GM21367 (cell line): Measurements from ENCODE around the gene WDR55.
"Not testable (repeated sequence)": the region's sequence is repeated elsewhere in the genome, so short reads cannot be mapped to it uniquely, and the experiment has no call there.

Source experiments
- ATAC-seq: cut with Tn5 transposase; IDR thresholded peaks from one replicate; pipeline ENCODE4 v1.9.1; 2021; ENCODE audit not compliant: unreplicated experiment

The WDR55 gene, protein sequence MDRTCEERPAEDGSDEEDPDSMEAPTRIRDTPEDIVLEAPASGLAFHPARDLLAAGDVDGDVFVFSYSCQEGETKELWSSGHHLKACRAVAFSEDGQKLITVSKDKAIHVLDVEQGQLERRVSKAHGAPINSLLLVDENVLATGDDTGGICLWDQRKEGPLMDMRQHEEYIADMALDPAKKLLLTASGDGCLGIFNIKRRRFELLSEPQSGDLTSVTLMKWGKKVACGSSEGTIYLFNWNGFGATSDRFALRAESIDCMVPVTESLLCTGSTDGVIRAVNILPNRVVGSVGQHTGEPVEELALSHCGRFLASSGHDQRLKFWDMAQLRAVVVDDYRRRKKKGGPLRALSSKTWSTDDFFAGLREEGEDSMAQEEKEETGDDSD

DNA sequence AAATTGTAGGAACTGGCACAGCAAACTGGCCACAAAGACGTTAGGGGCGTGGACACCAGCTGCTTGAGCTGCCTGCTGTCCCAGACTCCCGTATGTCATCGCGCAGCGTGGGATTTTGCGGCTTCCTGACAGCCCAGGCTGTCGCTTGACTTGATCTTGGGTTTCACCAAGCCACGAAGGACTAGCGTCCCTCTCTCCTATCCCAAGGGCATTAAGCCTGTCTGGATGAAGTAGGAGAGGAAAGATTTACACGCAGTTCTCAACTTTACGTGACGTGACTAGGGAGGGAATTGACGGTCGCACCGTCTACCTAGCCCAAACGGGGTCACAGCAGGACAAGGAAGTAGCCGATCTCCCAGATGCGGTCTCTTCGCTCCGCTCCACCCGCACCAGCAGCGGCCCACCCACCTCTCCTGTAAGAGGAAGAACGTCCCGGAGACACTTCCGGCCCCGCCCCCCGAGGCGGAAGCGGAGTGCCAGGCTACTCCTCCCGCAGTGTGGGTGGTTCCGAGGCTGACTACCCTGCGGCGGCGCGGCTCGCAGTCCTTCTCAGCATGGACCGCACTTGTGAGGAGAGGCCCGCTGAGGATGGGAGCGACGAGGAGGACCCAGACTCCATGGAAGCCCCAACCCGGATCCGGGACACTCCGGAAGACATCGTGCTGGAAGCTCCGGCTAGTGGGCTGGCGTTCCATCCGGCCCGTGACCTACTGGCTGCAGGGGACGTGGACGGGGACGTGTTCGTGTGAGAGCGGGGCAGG, at the start of gene WDR55:
TSS of gene WDR55 (plus strand) at position 546 of the 761 bp plus-strand sequence. CDS start at position 555, 9 bp downstream.
- peak; percentile 95 for ATAC-seq

DNA sequence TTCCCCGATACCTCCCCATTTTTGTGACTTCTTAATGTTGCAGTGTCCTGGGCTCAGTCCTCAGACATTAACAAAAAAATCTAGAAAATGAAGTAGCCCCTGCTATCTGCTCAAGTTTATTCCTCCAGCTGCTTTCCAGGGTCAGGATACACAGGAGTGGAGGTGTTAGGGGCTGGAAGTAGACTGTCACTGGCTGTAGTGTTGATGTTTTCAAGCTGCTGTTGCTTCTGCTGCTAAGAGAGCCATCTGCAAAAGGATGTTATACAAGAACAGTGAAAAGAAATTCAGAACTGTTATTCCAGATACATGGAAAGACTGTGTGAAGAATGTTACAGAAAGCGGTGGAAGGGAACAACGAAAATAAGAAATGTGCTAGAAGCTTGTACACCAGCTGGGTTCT, 42.4 kb upstream of the WDR55 start:
- no peak for ATAC-seq

DNA sequence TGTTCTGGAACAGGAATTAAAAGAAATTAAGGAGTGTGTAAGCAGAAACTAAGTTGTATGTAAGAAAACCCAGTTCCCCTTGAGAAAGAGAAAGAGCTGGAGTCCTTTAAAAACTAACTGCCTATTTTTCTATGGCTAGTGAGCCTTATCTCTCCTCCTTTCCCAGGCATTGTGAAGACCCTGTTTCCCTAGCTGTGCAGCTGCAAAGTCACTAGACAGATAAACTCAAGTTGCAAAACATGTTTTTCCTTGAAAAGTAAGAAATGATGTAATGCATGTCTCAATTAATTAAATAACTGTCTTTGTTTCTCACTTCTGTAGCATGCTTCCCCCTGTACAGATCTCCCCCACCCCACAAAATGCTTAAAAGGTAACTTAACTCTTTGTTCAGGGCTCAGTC, 41.6 kb upstream of the WDR55 start:
- ATAC-seq = not testable (repeated sequence)

DNA sequence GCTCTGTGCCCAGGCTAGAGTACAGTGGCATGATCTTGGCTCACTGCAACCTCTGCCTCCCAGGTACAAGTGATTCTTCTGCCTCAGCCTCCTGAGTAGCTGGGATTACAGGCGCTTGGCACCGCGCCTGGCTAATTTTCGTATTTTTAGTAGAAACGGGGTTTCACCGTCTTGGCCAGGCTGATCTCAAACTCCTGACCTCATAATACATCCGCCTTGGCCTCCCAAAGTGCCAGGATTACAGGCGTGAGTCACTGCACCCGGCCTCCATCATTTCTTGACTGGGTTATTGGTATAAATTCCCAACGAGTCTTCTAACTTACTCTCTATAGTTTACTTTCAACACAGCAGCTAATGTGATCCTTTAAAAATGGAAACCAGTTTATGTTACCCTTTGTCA, 39.8 kb upstream of the WDR55 start:
- ATAC-seq = not testable (repeated sequence)

DNA sequence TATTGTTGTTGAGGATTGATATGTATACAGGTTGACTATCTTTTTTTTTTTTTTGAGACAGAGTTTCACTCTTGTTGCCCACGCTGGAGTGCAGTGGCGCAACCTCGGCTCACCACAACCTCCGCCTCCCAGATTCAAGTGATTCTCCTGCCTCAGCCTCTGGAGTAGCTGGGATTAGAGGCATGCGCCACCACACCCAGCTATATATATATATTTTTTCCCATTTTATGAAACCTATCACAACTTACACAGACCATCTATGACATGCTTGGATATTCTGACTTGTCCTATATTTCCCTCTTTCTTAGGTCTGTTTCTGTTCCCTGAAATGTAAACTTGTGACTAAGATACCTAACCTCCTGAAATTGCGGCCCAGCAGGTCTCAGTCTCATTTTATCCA, 36.7 kb upstream of the WDR55 start:
- ATAC-seq = no peak

DNA sequence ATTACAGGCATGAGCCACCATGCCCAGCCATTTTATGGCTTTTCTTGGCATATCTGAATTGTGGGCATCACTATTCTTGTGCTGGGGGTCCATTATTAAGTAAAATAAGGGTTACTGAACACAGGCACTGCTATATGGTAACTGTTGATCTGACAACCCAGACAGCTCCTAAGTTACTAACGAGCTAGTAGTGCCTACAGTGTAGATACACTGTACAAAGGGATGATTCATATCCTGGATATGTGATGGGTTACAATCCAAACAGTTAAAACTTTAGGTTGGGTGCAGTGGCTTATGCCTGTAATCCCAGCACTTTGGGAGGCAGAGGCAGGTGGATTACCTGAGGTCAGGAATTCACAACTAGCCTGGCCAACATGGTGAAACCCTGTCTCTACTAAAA, 36.0 kb upstream of the WDR55 start:
- no peak for ATAC-seq

DNA sequence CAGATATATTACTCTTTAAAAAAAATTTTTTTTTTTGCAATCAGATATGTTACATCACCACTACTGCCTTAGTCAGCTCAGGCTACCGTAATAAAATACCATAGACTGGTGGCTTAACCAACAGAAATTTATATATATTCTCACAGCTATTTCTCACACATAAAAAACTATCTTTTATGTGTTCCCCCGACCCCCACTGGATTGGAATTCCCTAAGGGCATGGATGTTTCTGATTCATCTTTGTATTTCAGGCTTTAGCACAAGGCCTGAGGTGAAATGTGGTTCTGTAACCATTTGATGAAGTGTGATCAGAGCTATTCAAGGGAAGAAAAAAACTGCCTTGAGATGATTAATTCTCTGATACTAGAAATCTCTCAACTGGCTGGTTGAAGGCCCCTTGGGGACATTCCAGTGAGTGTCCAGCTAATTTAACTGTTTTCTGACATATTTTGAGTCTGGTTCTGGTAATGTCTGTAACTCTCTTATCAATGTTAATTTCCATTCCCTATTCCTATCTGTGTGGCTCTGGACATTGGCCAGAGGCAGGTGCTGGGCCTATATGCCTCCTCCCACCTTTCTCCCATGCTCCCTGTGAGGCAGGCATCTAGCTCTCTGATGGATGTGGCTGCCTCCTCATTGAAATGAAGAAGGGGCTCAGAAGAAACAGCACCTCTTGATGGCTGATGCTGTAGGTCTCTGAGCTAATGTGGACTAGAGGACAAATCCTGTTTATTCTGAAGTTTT, 34.2 kb upstream of the WDR55 start:
- ATAC-seq = no peak

DNA sequence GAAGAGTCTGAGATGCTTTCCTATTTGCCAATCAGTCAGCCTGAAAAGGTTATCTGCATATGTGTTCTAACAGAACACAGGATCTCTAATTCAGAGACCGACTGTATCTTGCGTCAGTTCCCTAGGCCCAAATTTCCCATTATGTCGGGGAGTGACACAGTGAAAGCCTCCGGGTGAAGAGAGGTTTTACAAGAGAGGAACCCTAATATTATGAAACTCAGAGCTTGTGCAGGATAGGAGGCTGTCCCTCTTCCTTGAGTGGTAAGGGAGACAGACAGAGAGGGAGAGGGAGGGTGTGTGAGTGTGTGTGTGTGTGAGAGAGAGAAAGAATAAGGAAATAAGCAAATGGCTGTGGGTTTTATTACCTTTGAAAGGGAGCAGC, 33.7 kb upstream of the WDR55 start:
- ATAC-seq = no peak

DNA sequence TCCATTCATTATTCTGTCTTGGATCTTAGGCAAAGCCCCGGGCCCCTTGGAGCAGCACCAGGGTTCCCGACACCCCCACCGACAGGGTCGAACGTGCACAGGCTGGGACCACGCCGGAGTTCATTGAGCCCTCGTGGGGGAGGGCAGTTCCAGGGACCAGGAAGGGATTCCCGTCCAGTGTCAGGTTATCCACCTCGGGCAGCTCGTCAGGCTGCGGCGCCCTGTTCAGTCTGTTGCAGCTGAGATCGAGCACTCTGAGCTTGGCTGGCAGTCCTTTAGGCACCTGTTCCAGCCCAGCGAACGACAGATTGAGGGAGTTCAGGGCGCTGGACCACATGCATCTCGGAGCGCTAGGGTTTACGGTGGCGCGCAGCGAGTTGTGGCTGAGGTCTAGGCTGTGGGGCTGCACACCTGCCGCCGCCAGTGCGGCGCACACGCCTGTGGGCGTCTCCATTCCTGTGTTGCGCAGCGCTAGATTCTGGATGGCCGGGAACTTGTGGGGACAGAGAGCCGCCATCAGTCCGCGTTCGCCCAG, 32.8 kb upstream of the WDR55 start:
- peak; percentile 27 for ATAC-seq

DNA sequence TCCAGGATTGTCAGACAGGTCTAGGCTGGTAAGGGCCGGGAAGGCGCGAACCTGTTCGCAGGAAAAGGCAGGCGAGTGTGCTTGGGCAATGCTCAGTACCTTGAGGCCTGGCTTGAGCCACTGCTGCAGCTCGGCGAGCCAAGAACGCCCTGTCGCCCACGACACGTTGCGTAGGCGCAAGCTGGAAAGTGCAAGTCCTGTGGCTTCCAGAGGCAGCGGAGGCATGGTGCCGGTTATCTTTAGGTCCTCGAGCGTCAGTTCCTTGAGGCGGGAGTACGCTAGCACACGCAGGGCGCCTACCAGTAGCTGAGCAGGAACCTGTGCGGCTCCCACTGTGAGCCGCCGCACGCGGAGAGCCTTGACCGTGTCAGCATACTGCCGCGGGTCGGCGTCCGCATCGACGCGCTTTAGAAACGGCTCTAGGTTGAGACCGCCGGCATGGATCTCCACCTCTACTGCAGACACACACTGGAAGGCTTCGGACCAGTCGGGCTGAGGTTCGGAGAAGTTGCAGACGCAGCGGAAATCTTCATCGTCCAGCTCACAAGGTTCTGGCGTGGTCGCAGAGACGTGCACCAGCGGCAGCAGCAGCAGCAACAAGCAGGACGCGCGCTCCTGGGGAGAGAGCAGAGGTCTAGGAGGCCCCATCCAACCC, 32.2 kb upstream of the WDR55 start:
- peak; percentile 46 for ATAC-seq

DNA sequence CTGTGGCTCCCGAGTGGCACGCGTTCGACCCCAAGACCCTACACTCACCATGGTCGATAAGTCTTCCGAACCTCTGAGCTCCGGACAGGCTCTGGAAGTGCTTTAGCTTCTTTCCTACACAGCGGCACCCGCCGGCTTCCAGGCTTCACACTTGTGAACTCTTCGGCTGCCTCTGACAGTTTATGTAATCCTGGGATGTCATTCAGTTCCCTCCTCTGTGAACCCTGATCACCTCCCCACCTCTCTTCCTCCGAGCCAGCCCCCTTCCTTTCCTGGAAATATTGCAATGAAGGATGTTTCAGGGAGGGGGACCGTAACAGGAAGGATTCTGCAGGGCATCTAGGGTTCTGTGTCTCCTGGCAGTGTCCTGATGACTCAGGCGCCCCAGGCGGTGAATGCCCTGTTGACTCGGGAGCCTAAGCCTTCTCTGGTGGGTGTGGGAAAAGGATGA, 31.7 kb upstream of the WDR55 start, which contains the start of gene CD14:
TSS of gene CD14 (minus strand) at position 155 of the 451 bp plus-strand sequence. CDS start at position 51, 104 bp downstream.
- ATAC-seq = no peak

DNA sequence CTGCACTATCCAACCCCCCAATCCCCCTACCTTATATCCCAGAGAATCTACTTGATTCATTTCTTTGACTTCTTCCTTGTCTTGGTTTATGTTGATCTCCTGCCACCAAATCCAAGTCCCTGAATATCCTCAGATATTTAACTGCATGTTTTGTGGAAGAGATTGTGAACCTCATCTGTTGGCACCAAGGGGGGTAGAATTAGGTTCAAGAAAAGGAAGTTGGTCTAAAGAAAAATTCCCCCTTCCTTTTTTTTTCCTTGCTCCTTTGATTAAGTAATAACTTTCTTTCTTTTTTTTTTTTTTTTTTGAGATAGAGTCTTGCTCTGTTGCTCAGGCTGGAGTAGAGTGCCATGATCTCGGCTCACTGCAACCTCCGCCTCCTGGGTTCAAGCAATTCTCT, 31.2 kb upstream of the WDR55 start:
- ATAC-seq = no peak

DNA sequence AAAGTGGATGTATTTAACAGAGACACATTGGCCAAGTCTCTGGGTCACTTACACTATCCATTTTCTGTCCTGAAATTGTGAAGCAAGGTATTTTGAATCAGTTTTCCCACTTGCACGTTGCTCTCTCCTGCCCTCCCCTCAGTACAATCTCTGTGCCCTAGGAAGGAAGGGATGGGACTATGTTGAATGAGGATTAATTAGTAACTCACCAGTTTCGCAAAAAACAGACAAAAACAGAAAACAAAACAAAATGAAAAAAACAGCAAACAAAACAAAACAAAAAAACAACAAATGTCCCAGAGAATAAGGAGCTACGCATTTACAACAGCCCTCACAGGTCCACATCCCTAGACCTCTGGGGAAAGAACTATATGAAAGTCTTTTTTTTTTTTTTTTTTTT, 30.6 kb upstream of the WDR55 start:
- ATAC-seq = no peak

DNA sequence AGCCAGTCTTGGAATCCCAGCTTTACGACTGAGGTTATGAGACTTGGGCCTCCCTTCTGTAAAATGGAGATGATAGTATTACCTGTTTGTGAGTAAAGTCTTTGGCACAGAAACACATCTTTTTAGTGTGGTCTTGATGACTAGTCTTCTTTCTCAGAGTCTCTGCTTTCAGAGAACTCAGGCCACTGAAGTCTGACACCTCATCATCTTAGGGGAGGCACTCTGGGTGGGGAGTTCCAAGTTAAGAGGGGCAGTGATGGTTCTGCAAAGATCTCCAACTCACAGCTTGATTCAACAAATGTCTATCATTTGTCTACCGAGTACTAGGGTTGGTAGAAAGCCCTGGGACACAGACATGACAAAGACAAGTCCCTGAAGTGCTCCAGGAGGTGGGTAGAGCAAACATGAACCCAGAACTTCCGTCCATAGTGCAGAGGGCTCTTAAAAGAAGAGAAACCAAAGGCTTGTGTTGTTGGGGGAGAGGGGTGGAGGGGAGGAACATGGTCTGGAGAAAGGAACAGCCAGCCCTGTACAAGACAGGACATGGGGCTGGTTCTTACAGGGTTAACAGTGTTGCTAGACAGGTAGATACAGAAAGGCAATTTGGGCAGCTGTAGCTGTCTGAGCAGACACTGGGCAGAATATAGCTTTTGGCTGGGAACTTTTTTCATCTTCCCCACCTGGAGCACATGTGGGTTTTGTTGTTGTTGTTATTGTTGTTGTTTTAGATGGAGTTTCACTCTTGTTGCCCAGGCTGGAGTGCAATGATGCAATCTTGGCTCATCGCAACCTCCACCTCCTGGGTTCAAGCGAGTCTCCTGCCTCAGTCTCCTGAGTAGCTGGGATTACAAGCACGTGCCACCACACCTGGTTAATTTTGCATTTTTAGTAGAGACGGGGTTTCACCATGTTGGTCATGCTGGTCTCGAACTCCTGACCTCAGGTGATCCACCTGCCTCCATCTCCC, 29.1 kb upstream of the WDR55 start:
- no peak for ATAC-seq

DNA sequence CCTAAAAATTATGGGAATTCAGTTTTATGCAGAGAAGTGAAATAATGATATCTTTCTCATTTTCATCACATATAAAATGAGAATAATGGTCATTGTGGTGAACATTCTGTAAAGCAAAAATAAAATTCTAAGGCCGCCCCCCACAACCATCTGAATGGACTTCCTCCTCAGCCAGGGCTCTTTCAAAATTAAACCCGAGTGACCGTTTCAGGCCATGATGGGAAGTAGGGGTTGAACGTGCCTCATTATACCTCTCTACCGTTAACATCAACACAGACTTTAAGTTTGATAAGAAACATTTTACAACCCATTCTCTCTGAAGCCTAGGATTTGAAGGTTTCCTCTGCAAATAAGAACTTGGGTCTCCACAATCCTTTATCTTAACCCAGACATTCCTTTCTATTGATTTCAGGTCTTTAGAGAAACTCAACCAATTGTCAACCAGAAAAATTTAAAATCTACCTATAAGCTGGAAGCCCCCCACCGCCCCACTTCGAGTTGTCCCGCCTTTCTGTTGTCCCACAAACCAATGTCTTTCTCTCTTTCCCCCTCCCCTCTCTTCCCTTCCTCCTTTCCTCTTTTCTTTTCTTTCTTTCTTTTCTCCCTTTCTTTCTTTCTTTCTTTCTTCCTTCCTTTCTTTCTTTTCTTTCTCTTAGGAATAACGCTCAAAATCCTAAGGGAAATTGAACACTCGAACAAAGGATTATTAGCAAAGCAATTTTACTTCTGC, 27.2 kb upstream of the WDR55 start:
- ATAC-seq = no peak

DNA sequence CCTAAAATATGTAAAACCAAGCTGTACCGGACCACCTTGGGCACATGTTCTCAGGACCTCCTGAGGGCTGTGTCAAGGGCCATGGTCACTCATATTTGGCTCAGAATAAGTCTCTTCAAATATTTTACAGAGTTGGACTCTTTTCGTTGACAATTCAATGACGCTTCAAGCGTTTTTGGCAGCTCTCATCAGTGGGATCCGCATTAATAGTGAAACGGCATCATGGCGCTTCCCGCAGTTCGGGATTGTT, 25.9 kb upstream of the WDR55 start:
- ATAC-seq = not testable (repeated sequence)

DNA sequence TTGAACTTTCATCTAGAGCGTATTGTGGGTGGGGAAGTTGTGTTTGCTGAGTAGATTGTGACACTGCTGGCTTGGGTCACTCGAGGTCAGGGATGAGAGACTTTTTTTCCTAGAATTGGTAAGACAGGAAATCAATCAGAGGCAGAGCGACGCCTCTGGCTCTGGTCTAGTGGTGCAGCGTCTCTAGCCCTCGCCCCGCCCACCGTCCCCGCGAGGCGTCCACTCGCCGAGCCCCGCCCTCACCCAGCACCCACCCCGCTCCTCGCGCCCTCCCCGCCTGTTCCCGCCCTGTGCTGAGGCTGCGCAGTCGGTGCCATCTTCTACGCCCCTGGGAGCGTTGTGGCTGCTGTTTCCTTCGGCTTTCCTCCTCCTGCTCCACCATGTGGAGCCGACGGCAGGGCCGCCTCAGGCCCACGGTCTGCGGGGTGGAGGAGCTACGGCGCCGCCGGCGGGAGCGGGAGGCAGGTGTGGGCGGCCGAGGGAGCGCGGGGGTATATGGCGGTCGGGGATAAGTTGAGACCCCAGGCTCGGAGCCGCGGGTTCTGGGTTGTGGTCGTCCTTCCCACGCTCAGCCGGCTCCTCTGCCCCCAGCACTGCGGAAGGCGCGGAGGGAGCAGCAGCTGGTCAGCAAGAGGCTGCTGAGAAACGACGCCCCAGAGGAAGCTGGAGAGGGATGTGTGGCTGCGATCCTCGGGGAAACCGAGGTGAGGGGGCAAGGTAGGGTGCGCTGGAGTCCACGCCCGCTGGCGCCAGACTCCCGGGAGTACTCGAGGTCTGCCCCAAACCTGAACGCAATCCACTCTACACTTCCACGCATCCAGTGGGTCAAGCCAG, 25.3 kb upstream of the WDR55 start, which contains the start of gene TMCO6:
TSS of gene TMCO6 (plus strand) at position 304 of the 834 bp plus-strand sequence. CDS start at position 381, 77 bp downstream.
- peak; percentile 85 for ATAC-seq

DNA sequence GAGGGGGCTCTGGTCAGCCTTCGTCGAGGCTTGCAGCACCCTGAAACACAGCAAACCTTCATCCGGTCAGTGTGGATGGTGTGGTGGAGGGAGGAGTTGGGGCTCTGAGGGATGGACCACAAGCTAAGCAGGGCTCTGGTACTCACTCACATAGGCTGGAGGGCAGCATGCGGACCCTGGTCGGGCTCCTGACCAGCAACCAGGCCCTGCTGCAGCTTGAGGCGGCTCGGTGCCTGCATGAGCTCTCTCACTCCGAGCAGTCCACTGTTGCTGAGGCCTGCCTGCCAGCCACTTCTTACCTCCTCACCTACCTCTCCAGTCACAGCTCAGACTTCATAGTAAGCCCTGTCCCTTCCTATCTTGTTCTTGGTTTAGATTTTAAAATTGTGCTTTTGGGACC, 23.0 kb upstream of the WDR55 start:
- ATAC-seq = no peak
